ENCODE measurements around the gene GNAT1. TPM values are rescaled to one million over a fixed set of nuclear protein-coding genes. Genes with fewer than 3 reads are reported as not detected.
"Not testable (repeated sequence)": the region's sequence is repeated elsewhere in the genome, so short reads cannot be mapped to it uniquely, and the experiment has no call there.

GNAT1 gene
- total RNA-seq, 1 experiment from 2014 or later: not detected

DNA sequence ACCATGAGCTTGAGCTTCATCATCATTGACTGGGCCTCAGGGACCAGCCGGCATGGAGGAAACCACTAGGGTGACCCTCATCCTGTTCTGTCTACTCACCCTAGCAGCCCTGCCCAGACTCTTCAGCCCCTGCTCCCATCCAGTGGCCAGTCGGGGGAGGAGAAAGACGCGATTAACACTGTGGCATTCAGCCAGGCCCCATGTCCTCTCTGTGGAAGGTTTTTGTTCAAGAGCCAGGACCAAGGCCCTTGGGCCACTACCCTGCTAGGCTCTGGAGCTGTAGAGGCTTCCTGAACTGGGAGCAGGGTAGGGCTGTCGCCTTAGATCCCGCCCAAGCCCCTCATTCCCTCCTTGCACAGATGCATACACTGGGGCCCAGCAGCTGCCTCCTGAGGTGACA is 28.7 kb downstream of the GNAT1 start:
- no peak for DNase-seq (ENCODE audit: low read depth)

DNA sequence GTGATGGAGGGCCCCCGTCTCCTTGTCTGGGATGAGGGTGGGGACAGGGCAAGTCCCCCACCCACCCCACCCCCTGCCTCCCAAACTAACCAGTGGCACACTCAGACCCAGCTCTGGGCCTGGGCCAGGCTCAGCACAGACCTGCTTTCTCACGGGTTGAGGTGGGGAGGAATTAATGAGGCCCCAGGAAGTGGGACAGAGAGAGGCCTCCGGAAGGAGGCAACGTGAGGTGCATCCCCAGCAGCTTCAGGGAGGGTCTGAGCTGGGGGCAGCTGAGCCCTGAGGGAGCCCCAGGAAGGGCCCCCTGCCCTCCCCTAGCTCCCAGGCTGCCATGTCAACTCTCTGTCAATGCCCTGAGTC is 29.6 kb downstream of the GNAT1 start:
- no peak for DNase-seq (ENCODE audit: low read depth)

DNA sequence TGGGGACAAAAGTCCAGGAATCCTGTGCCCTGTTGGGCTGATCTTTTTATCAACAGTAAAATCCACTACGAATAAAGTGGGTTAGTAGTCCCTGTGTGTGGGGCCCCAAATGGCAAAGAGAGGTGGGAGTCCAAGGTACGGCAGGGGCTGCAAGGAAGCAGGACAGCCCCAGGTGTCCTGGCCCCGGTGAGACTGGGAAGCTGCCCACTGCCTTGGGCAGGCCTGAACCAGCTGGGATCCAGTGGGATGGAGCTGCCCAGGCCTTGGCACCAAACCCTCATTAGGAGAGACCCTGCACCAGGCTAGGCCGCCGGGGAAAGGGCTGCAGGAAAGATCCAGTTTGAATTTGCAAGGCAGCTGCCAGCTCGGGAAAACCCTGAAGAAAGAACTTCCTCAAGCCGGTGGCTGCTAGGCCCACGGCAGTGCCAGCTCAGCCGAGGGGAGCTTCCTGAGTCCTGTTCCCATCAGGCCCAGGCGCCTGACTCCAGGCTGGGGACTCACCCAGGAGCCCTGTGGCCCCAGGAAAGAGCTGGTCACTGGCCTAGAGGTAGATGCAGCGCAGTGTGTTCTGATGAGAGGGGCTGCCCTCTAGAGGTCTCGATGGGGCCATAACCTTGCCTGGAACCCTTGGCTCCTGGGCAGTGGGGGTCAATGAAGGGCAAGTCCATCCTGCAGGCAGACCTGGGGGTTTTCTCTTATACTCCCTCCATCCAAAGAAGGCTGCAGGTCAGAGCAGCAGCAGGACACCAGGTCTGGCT is 30.2 kb downstream of the GNAT1 start:
- no peak for DNase-seq (ENCODE audit: low read depth)

DNA sequence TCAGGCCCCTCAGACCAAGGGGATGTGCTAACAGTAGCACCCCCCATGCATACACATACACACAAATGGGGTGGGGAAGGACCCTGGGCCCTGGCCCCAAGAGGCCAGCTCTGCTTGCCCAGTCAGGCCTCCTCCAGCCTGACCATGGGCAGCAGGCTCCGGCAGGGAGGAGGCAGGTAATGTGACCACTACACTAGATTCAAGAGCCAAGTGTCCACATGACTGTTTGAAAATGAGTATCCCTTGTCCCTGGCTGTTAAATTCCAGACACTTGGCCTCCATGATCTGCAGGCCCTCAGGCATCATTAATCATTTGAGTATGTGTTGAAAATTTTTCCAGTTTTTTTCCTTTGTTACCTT is 30.7 kb downstream of the GNAT1 start:
- DNase-seq (ENCODE audit: low read depth): no peak

DNA sequence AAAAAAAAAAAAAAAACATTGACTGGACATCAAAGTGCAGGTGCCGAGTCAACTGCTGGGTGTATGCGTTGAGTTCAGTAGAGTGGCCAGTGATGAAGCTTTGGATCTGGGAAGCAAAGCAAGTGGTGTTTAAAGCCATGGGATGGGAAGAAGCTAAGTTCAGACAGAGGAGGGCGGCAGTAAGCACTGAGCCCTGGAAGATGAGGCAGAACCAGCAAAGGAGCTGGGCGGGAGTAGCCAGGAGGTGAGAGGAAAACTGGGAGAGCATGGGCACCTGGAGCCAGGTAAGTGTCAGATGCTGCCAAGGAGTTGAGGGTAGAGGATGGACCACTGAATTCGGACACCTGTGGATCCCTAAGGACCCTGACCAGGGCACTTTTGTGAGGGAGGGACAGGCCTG is 33.2 kb downstream of the GNAT1 start:
- no peak for DNase-seq (ENCODE audit: low read depth)

DNA sequence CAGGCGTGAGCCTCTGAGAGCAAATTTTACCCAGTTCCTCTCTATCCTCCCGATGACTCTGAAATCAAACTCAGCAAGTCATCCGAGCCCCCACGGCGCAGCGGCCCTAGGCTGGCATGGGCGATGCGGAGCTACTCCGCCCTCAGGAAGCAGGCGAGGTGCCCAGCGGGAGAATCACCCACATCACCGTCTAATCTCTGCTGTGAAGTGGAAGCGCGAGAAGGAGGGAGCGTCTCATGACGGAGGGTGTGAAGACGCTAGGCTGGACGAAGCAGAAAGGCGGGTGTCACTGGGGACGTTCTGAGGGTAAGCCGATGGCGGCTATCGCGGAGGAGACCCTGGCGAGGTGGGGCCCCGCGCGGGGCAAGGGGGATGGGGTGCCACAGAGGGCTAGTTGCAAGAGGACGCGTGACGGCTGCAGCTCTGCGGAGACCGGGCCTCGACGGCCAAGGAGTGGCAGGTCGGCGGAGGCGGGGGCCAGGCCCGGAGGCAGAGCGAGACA is 35.5 kb downstream of the GNAT1 start:
- peak; percentile 21 for DNase-seq (ENCODE audit: low read depth)

DNA sequence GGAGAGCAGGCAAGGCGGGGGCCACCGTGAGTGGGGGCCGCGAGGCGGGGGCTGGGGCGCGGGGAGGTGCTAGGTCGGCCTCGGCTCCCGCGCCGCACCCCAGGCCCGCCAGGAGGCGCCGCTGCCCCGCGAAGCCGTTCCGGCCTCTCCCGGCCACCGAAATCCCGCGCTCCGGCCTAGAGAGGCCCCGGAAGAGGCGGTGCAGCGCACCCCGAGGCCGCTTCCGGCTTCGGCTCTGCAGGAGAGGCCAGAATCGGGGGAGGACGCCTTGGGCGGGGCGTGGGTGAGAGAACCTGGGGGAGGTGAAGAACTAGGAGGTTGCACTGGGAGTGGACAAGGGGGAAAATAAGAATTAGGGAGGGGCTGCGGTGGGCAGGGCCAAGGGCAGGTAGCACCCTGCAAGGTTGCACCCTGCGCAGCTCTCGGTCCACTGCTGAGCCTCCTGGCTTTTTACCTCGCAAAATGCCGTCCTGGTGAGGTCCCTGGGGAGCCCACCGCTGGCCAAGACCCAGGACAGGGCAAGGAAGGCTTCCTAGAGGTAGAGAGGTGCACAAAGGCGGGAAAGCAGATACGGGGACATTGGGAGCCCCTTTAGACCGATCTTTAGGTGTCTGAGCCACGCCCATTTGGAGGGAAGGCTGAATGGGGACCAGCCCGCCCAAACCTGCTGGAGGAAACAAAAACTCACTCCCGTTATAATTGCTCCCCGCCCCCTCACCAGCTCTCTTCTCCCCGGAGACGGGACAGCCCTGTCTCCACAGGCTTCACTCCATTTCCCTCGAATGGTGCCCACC is 36.2 kb downstream of the GNAT1 start:
- peak; percentile 84 for DNase-seq (ENCODE audit: low read depth)

DNA sequence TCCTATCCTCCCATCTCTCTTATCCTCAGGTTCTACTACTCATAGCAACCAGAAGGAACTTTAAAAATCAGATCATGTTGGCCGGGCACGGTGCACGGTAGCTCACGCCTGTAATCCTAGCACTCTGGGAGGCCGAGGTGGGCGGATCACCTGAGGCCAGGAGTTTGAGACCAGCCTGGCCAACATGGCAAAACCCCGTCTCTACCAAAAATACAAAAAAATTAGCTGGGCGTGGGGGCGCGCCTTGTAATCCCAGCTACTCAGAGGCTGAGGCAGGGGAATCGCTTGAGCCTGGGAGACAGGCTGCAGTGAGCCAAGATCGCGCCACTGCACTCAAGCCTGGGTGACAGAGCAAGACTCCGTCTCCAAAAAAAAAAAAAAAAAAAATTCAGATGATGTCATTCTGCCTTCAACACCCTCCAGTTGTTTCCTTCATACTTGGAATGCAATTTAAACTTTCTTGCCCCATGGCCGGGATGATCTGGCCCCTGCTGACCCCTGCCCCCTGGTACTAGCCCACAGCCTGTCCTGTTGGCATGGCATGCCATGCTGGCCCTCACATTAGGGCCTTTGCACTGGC is 36.9 kb downstream of the GNAT1 start:
- not testable (repeated sequence) for DNase-seq (ENCODE audit: low read depth)

DNA sequence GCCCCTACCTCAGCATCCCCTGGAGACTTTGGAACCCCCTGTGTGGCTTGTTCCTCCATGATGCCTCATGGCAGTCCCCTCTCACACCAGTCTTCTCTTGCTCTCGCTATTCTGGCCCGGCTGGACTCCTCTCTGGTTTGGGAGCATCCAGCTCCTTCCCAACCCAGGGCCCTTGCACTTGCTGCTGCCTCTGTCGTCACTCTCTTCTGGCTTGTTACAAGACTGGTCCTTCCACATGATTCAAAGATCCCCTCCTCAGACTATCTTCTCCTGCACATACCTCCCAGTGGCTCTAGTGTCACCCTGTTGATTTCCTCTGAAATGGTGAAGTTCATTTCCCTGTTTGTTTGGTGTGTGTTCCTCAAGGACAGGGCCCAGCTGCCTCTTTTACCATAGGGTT is 38.1 kb downstream of the GNAT1 start:
- DNase-seq (ENCODE audit: low read depth): no peak

DNA sequence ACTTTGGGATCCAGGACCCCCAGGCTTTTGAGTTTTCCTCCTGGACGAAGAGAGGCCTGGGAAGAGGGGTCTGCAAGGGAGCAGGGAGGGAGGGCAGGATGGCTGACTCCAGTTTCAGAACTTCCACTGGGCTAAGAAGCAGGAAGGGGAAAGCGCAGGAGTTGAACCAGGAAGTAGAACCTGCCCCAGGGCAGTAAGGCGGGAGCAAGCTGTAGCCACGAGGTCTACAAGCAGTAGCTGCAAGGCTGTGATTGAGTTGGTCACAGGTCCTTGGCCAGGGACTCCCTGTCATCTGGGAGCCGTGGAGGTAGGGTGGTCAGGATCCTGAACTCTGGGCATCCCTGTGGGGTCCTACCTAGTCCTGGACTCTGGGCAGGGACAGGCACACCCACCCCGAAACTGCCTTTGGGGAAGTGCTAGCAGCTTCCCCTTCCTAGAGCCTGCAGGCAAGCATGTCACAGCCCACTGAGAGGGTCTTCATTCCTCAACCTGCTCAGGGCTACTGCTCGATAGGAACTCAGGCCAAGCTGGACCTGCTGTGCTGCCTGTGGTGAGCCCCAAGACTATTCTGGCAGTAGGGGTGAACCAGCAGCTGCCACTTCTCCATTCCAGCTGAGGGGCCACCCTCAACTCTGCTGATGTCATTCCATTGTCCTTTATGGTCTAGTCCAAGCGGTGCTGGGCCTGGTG is 38.8 kb downstream of the GNAT1 start:
- DNase-seq (ENCODE audit: low read depth): no peak

DNA sequence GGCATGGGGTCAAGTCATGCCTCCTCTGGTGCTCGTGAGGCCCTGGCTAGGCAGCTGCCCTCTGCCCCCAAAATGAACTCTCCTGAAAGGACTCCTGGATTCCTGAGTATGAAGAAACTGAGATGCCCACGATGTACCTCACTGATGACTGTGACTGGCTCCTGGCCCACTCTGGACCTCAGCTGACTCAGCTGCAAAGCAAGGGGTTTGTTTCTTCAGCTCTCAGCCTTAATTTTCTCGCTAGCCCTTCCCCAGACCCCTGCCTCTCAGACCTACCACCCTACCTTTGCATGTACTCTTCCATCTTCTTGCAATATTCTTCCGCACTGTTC is 39.4 kb downstream of the GNAT1 start:
- peak; percentile 22 for DNase-seq (ENCODE audit: low read depth)

DNA sequence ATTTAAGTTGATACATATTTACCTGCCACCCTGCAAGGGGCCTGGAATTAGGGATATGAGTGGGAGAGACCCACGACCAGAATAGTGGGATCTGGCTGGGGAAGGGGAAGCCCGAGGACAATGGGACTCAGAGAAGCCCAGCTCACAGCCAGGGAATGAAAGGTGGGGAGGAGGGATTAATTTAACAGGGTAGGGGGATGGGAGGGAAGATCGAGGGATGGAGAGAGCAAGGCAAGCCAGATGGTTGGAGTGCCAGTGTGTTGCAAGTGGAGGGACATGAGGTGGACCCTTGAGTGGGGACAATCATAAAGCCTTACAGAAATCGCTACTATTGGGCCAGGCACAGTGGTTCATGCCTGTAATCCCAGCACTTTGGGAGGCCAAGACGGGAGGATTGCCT is 40.2 kb downstream of the GNAT1 start:
- no peak for DNase-seq (ENCODE audit: low read depth)

DNA sequence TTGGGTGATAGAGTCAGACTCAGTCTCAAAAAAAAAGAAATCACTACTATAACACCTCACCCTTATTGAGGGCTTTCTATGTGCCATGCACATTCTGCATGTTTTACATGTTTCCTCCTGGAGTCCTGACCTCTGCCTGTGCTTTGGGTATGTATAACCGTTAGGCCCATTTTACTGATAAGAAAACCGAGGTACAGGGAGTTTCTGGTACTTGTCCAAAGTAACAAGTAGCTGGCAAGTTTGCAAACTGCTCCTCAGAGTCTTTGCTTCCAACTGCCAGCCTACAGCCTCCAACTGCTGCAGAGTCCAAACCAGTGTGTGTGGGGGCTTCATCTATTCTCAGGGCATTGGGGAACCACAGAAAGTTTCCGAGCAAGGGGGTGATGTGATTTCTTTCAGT is 40.9 kb downstream of the GNAT1 start:
- no peak for DNase-seq (ENCODE audit: low read depth)

DNA sequence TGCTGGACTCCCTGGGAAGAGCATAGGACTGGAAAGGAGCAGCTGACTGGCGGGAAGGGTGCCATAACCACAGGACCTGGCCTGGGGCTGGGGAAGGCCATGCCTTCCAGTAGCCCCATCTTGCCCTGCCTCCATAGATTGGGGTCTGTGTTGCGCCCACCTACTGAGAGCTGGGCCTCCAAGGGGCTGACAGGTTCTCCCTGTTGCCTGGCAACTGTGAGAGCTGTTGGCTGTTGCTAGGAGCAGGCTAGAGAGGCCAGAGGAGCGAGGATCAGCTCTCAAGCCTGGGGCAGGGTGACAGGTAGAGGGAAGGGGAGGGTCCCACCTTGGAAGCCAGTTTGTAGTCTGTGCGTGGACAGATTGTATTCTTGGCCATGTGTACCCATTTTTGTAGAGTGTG is 41.8 kb downstream of the GNAT1 start:
- no peak for DNase-seq (ENCODE audit: low read depth)

DNA sequence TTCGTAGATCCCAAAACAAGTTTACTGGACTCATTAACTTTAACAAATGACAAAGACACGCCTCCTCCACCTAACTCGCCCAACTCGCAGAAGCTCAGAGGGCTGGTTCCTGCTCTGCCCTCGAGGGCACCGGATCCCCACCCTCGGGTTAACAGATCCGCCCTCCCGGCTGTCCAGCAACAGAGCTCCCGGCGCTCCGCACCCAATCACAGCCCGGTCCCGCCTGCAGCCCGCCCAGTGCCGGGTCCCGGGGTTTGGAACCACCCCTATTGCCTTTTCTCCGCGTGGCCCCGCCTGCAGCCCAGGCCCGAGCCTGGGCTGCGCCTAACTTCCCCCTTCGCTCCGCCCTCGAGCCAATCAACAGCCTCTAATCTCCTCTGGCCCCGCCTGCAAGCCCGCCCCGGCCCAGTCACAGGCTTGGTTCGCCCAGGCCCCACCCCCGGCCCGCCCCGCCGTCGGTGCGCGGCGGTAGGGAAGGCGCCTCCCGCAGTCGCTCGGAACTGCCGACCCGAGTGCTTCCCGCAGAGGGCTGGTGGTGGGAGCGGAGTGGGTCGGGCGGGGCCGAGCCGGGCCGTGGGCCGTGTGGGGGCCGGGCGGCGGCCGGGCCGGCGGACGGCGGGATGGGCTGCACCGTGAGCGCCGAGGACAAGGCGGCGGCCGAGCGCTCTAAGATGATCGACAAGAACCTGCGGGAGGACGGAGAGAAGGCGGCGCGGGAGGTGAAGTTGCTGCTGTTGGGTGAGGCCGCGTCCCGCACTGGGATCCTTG is 44.5 kb downstream of the GNAT1 start, which contains the start of gene GNAI2:
Gene GNAI2 (plus strand): TSS at position 489 of the 768 bp plus-strand sequence. CDS start 132 bp downstream, at position 621.
- DNase-seq (ENCODE audit: low read depth): peak; percentile 98

DNA sequence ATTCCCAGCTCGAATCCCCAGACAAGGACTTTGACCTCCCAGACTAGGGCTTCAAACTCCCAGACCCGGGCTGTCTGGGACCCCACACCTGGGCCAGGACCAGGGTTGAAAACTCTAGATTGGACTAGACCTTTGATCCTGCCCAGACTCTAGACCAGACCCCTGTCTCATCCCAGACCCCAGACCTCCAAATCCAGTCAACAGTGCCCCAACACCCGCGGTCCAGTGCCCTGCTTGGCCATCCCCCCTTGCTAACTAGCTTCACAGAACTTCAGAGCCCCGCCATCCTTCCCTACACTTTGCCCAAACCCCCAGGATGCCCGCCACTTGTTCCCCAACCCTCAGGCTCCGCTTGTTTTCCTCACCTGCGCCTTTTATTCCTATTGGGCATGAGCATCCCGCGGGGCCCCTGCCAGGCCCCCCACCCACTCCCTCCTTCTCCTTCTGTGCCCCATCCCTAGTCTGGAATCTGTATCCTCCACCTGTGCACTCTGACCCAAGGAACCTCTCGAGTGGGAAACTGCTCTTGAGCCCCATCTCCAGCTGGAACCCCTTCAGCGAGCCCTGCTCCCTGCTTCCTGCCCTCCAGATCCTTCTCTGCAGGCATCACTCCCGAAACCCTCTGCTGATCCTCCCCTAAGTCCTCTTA is 45.2 kb downstream of the GNAT1 start:
- no peak for DNase-seq (ENCODE audit: low read depth)

DNA sequence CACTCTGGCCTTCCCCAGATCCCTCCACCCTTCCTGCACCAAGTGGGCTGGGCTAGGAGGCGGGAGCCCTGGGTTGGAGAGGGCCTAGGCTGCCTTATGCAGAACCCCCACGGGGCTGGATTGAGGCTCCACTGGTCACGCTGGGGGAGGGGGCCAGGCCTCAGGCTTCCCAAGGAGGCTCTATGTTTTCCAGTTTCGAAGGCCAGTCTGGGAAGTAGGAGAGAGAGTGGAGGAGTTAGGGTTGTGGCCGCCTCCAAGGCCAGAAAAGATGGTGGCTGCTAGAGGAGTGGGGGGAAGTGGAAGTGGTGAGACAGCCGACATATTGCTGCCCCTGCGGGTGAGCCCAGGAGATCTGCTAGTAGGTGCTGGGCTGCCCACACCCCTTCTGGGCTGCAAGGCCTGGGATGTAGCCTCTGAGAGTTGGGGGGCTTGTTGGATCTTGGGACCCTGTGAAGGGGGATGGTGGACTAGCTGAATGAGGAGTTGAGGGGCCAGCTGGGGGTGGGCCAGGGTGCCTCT is 45.8 kb downstream of the GNAT1 start:
- peak; percentile 47 for DNase-seq (ENCODE audit: low read depth)

DNA sequence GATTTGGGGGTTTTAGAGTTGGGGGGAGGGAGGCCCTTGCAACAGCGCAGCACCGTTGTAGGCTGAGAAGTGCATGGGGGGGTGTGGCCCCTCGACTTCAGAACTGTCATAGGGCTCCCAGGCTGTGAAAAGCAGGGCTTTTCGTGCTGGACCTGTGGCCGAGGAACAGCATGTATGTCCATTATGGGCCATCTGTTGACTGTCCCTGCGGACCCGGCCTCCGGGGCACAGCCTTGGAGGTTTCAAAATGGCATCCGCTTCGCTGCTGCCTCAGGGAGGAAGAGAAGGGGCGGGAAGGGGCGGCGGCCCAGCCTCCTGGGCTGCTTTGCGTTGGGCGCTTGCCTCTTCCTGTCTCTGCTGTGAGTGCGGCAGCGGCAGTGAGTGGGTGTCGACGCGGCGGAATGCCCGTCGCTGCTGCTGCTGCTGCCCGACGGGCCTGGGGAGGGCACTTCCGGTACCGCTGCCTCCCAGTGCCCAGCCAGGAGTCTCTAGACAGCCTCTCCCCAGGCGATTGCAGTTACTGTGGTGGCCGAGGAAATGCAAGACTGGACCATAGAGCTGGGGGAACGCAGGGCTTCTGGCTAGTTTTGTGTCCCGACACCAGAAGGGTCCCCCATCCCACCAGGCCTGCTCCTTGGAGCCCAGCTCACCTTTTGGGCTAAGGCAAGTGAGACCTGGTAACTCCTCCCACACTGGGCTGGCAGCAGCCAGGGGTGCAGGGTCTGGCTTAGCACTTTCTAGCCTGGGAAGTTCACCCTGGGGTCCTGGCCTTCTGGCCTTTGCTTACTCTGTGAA is 46.5 kb downstream of the GNAT1 start:
- DNase-seq (ENCODE audit: low read depth): peak; percentile 79

DNA sequence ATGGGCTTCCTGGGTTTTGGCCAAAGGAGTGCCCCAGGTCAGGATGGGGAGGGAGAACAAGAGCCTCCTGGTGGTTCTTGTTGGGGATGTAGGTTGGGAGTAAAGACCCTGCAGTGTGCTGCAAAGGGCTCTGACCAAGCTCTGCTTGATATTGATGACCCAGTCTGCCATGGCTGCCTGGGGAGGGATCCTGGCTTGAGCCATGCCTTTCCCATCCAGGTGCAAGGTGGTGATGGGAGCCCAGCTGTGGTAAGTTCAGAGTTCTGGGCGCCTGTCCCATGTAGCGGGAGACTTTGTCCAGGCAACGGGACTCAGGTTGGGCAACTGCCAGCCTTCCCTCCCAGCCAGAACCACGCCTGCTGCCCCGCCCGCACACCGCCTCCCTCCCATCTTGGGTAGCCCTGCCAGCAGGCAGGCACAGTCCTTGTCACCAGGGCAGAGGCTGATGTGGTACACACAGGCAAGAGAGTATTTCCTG is 47.2 kb downstream of the GNAT1 start:
- DNase-seq (ENCODE audit: low read depth): no peak

DNA sequence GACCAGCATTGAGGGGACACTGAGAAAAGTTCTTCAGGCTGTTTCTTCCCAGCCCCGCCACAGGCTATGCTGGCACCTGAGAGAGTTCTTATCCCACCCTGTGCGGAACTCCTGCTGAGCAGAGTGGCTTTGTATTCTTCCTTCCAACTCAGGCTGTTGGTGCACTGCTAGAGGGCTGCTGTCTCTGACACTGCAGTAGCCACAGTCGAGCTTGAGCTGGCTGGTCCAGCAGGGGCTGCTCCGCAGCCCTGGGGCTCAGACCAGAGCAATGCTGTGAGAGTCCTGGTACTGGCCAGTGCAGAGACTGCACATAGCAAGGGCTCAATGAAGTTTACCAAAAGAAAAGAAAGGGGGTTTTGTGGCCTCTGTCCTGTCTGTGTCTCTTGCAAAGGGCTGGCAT is 48.2 kb downstream of the GNAT1 start:
- DNase-seq (ENCODE audit: low read depth): no peak
